Peyer's patch (tissue), 4 donors: Measurements from ENCODE around the gene CADPS.

Experiments
- POLR2A ChIP-seq, 2 donors: fragments of 450-650 bp; IDR thresholded peaks; one replicate each; pipeline ENCODE4 v1.5.1; 2017; ENCODE audit warnings: antibody characterized with exemption in 2 of 2, mild to moderate bottlenecking in 2 of 2, moderate library complexity in 2 of 2
- TF ChIP-seq, protein P1 (sequence below), 6 experiments: fragments of 450-650 bp in 4 of 6; fragments of 200-600 bp in 2 of 6; sonication (generic) in 1 of 6; IDR thresholded peaks; one replicate each; pipeline ENCODE4 v1.5.1; 2017 to 2019; ENCODE audit warnings: antibody characterized with exemption in 6 of 6, mild to moderate bottlenecking in 3 of 6, moderate library complexity in 1 of 6

DNA sequence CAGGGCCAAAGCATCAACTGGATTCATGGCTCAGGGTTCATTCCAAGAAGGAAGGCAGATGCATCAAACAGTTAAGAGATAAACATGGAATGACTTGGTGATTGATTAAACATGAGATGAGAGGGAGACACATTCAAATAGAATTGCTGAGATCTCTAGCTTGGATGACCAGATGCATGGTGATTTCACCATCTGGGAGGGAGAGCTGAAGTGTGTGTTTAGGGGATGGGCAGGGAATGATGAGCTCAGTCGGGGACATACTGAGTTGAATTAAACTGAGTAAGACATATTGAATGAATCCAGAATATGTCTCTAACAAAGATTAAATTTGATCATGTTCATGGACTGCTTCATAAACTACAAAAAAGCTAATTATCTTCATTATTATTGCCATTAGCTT lies 35.5 kb downstream of the CADPS start:
- TF ChIP-seq, protein P1, sequence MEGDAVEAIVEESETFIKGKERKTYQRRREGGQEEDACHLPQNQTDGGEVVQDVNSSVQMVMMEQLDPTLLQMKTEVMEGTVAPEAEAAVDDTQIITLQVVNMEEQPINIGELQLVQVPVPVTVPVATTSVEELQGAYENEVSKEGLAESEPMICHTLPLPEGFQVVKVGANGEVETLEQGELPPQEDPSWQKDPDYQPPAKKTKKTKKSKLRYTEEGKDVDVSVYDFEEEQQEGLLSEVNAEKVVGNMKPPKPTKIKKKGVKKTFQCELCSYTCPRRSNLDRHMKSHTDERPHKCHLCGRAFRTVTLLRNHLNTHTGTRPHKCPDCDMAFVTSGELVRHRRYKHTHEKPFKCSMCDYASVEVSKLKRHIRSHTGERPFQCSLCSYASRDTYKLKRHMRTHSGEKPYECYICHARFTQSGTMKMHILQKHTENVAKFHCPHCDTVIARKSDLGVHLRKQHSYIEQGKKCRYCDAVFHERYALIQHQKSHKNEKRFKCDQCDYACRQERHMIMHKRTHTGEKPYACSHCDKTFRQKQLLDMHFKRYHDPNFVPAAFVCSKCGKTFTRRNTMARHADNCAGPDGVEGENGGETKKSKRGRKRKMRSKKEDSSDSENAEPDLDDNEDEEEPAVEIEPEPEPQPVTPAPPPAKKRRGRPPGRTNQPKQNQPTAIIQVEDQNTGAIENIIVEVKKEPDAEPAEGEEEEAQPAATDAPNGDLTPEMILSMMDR (IDR thresholded peaks at IDR 0.05): no peak
- TF ChIP-seq POLR2A (IDR thresholded peaks at IDR 0.05): no peak
